G401.6 (cell line): ENCODE data around the gene GRPR.
"Not testable (repeated sequence)": the region's sequence is repeated elsewhere in the genome, so short reads cannot be mapped to it uniquely, and the experiment has no call there.

ENCODE experiments used
- FAIRE-seq: peaks from 2 replicates; lab custom pipeline; 2012; peaks lifted over from hg19 to GRCh38; lab: Jason Lieb, UNC

Gene GRPR

GRCh38 chrX:16183843-16184242 lies 60.5 kb downstream of the GRPR start:
- not testable (repeated sequence) for FAIRE-seq

GRCh38 chrX:16185725-16186136 lies 62.4 kb downstream of the GRPR start:
- FAIRE-seq, result no peak

GRCh38 chrX:16186380-16187007 lies 63.1 kb downstream of the GRPR start:
- no peak for FAIRE-seq

- no peak for FAIRE-seq
Observed at GRCh38 chrX:16187024-16187760, 63.8 kb downstream of the GRPR start.

- no peak for FAIRE-seq
Observed at GRCh38 chrX:16188687-16189086, 65.3 kb downstream of the GRPR start.

GRCh38 chrX:16191605-16192004 lies 68.2 kb downstream of the GRPR start:
- no peak for FAIRE-seq

- FAIRE-seq, result no peak
Observed at GRCh38 chrX:16196829-16197228, 73.5 kb downstream of the GRPR start.

GRCh38 chrX:16199343-16199742 lies 76.0 kb downstream of the GRPR start:
- no peak for FAIRE-seq

GRCh38 chrX:16202943-16203342 lies 79.6 kb downstream of the GRPR start:
- FAIRE-seq, result no peak
